ENCODE data around the gene HORMAD2.

DNA sequence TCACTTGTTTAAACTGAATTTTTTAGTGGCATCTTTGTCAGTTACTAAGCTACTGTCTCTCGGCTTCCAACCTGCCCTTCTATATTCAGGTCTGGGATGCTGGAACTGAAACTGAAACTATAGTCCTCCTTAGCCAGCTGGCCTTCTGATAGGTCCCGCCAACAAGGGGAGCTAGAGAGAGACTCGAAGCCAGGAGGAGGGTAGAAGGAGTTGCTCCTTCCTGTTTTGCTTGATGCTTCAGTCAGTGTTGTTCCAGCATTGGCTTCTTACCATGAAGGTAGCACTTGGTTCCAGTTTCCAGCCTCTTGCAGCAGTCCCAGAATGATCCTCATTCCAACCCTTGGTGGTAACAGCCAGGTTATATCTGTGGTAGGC is 32.9 kb upstream of the HORMAD2 start:
- no peak for TF ChIP-seq POLR2A (IDR thresholded peaks at IDR 0.05)
- TF ChIP-seq, protein P1, sequence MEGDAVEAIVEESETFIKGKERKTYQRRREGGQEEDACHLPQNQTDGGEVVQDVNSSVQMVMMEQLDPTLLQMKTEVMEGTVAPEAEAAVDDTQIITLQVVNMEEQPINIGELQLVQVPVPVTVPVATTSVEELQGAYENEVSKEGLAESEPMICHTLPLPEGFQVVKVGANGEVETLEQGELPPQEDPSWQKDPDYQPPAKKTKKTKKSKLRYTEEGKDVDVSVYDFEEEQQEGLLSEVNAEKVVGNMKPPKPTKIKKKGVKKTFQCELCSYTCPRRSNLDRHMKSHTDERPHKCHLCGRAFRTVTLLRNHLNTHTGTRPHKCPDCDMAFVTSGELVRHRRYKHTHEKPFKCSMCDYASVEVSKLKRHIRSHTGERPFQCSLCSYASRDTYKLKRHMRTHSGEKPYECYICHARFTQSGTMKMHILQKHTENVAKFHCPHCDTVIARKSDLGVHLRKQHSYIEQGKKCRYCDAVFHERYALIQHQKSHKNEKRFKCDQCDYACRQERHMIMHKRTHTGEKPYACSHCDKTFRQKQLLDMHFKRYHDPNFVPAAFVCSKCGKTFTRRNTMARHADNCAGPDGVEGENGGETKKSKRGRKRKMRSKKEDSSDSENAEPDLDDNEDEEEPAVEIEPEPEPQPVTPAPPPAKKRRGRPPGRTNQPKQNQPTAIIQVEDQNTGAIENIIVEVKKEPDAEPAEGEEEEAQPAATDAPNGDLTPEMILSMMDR (IDR thresholded peaks at IDR 0.05): no peak

Measured in tibial nerve (tissue), 3 donors.